HUES48 (cell line): ENCODE results near the gene RDH12.

ENCODE experiments used
- H3K27ac ChIP-seq: one replicate; pipeline ENCODE4 v1.7.0; 2013; ENCODE audit warnings: low read depth, low read length, inconsistent platforms
- H3K27me3 ChIP-seq: 2 replicates; pipeline ENCODE4 v1.6.1; 2013; ENCODE audit warnings: mild to moderate bottlenecking, low read length; ENCODE audit not compliant: control insufficient read depth, insufficient read depth
- H3K36me3 ChIP-seq: 2 replicates; pipeline ENCODE4 v1.6.1; 2013; ENCODE audit warnings: low read length; ENCODE audit not compliant: control insufficient read depth, insufficient read depth
- H3K4me1 ChIP-seq: 2 replicates; pipeline ENCODE4 v1.6.1; 2013; ENCODE audit warnings: mild to moderate bottlenecking, low read length; ENCODE audit not compliant: control insufficient read depth, insufficient read depth
- H3K4me3 ChIP-seq: 2 replicates; pipeline ENCODE4 v1.5.1; 2013; ENCODE audit warnings: mild to moderate bottlenecking, low read depth, low read length
- H3K9ac ChIP-seq: 2 replicates; pipeline ENCODE4 v1.6.1; 2013; ENCODE audit warnings: mild to moderate bottlenecking, low read depth, low read length, moderate library complexity
- H3K9me3 ChIP-seq: 2 replicates; pipeline ENCODE4 v1.6.1; 2013; ENCODE audit warnings: low read length; ENCODE audit not compliant: control insufficient read depth, insufficient read depth

The RDH12 gene

GRCh38 chr14:67675219-67675582 lies 26.5 kb upstream of the RDH12 start:
- Histone ChIP-seq H3K9me3 (no peaks in the 10 kb centered on the region), H3K27me3 (no peaks in the 10 kb centered on the region), H3K27ac (peak overlapping the region; percentile 99), H3K9ac (0 out of 2 replicates have a peak overlapping the region, but pooled peaks have one; percentile 99), H3K4me1 (peaks cover 7% of the 10 kb centered on the region; the same call in 1 of the 2 replicates), H3K4me3 (peak overlapping the region; percentile 96), H3K36me3 (peaks cover 34% of the 10 kb centered on the region)

- Histone ChIP-seq H3K4me3 (no peak overlapping the region), H3K27ac (no peak overlapping the region), H3K4me1 (no peaks in the 10 kb centered on the region), H3K9ac (no peak overlapping the region), H3K9me3 (no peaks in the 10 kb centered on the region), H3K27me3 (no peaks in the 10 kb centered on the region), H3K36me3 (peaks cover 69% of the 10 kb centered on the region)
Observed at GRCh38 chr14:67679006-67679405, 22.7 kb upstream of the RDH12 start.

- no peak overlapping the region for H3K27ac ChIP-seq
- no peaks in the 10 kb centered on the region for H3K4me1 ChIP-seq
- H3K27me3 ChIP-seq, result no peaks in the 10 kb centered on the region
- no peak overlapping the region for H3K4me3 ChIP-seq
- peaks cover 81% of the 10 kb centered on the region for H3K36me3 ChIP-seq
- H3K9me3 ChIP-seq, result no peaks in the 10 kb centered on the region
- no peak overlapping the region for H3K9ac ChIP-seq
Observed at GRCh38 chr14:67680121-67680602, 21.5 kb upstream of the RDH12 start.

- Histone ChIP-seq H3K4me1 (no peaks in the 10 kb centered on the region), H3K4me3 (no peak overlapping the region), H3K27ac (no peak overlapping the region), H3K27me3 (no peaks in the 10 kb centered on the region), H3K36me3 (peaks cover 89% of the 10 kb centered on the region), H3K9me3 (no peaks in the 10 kb centered on the region), H3K9ac (no peak overlapping the region)
Observed at GRCh38 chr14:67680941-67681340, 20.7 kb upstream of the RDH12 start.

GRCh38 chr14:67683842-67684241 lies 17.8 kb upstream of the RDH12 start:
- Histone ChIP-seq H3K9me3 (no peaks in the 10 kb centered on the region), H3K9ac (no peak overlapping the region), H3K4me1 (no peaks in the 10 kb centered on the region), H3K4me3 (no peak overlapping the region), H3K36me3 (peaks cover 91% of the 10 kb centered on the region), H3K27me3 (no peaks in the 10 kb centered on the region), H3K27ac (no peak overlapping the region)

- Histone ChIP-seq H3K36me3 (peaks cover 87% of the 10 kb centered on the region), H3K4me3 (no peak overlapping the region), H3K27me3 (no peaks in the 10 kb centered on the region), H3K27ac (no peak overlapping the region), H3K9ac (no peak overlapping the region), H3K4me1 (no peaks in the 10 kb centered on the region), H3K9me3 (no peaks in the 10 kb centered on the region)
Observed at GRCh38 chr14:67690011-67690410, 11.7 kb upstream of the RDH12 start.

- Histone ChIP-seq H3K9ac (peak overlapping the region; percentile 81), H3K27ac (peak overlapping the region; percentile 80), H3K27me3 (peaks cover 9% of the 10 kb centered on the region), H3K36me3 (peaks cover 40% of the 10 kb centered on the region), H3K4me1 (no peaks in the 10 kb centered on the region), H3K9me3 (no peaks in the 10 kb centered on the region), H3K4me3 (peak overlapping the region; percentile 93)
Observed at GRCh38 chr14:67694791-67695393, 6.8 kb upstream of the RDH12 start.

- H3K27me3 ChIP-seq, result peaks cover 9% of the 10 kb centered on the region
- H3K4me3 ChIP-seq, result peak within 1 kb of the TSS; percentile 93
- H3K27ac ChIP-seq, result peak within 1 kb of the TSS; percentile 80
- H3K9me3 ChIP-seq, result no peaks in the 10 kb centered on the region
- H3K36me3 ChIP-seq, result peaks cover 34% of the 10 kb centered on the region
- no peaks in the 10 kb centered on the region for H3K4me1 ChIP-seq
- peak within 1 kb of the TSS; percentile 81 for H3K9ac ChIP-seq
Observed at GRCh38 chr14:67695394-67695949, 6.2 kb upstream of the RDH12 start, which contains the start of gene RDH11. TSS of gene RDH11 (minus strand) at chr14:67695764. CDS start at chr14:67695703, 61 bp downstream.

GRCh38 chr14:67697006-67697405 lies 4.7 kb upstream of the RDH12 start:
- H3K9ac ChIP-seq, result no peak overlapping the region

GRCh38 chr14:67698179-67698578 lies 3.5 kb upstream of the RDH12 start:
- Histone ChIP-seq H3K27ac (no peak overlapping the region), H3K4me3 (no peak overlapping the region), H3K27me3 (peaks cover 9% of the 10 kb centered on the region), H3K36me3 (peaks cover 7% of the 10 kb centered on the region), H3K9ac (no peak overlapping the region), H3K9me3 (no peaks in the 10 kb centered on the region), H3K4me1 (no peaks in the 10 kb centered on the region)

More at GRCh38 chr14:67697006-67697405, 4.7 kb upstream of the RDH12 start:
- Histone ChIP-seq H3K27ac (no peak overlapping the region), H3K4me1 (no peaks in the 10 kb centered on the region), H3K27me3 (peaks cover 9% of the 10 kb centered on the region), H3K36me3 (peaks cover 19% of the 10 kb centered on the region), H3K9me3 (no peaks in the 10 kb centered on the region), H3K4me3 (no peak overlapping the region)

- Histone ChIP-seq H3K9me3 (peaks cover 7% of the 10 kb centered on the region; the same call in 1 of the 2 replicates), H3K27me3 (no peaks in the 10 kb centered on the region), H3K9ac (no peak overlapping the region), H3K4me1 (no peaks in the 10 kb centered on the region), H3K36me3 (no peaks in the 10 kb centered on the region), H3K27ac (no peak overlapping the region), H3K4me3 (no peak overlapping the region)
Observed at GRCh38 chr14:67703997-67704396, 2.3 kb downstream of the RDH12 start.
